ENCODE measurements around the gene CFAP97D2. TPM values are rescaled to one million over a fixed set of nuclear protein-coding genes. Genes with fewer than 3 reads are reported as not detected.
"Not testable (repeated sequence)": the region's sequence is repeated elsewhere in the genome, so short reads cannot be mapped to it uniquely, and the experiment has no call there.

Gene CFAP97D2
- total RNA-seq, 4 donors from 2014 or later, result not detected

GRCh38 chr13:114154476-114154875 is 24.6 kb upstream of the CFAP97D2 start:
- no peak for DNase-seq (ENCODE audit: low spot score)
- TF ChIP-seq, protein P1, sequence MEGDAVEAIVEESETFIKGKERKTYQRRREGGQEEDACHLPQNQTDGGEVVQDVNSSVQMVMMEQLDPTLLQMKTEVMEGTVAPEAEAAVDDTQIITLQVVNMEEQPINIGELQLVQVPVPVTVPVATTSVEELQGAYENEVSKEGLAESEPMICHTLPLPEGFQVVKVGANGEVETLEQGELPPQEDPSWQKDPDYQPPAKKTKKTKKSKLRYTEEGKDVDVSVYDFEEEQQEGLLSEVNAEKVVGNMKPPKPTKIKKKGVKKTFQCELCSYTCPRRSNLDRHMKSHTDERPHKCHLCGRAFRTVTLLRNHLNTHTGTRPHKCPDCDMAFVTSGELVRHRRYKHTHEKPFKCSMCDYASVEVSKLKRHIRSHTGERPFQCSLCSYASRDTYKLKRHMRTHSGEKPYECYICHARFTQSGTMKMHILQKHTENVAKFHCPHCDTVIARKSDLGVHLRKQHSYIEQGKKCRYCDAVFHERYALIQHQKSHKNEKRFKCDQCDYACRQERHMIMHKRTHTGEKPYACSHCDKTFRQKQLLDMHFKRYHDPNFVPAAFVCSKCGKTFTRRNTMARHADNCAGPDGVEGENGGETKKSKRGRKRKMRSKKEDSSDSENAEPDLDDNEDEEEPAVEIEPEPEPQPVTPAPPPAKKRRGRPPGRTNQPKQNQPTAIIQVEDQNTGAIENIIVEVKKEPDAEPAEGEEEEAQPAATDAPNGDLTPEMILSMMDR (IDR thresholded peaks at IDR 0.05), result no peak
- ATAC-seq (ENCODE audit: low FRiP score), result no peak

DNA sequence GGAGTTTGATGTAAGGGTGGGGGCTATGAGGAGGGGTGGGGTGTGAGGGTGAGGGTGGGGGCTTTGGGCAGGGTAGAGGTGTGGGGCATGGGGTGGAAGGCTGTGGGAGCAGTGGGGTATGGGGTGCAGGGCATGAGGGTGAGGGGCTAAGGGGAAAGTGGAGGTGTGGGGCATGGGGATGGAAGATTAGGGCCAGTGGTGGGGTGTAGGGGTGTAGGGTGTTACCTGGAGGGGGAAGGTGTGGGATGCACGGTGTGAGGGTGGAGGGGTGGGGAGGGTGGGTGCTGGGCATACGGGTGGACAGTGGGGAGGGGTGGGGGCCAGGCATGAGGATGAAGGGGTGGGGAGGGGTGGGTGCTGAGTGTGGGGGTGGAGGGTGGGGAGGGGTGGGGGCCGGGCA is 23.7 kb upstream of the CFAP97D2 start:
- TF ChIP-seq, protein P1 (IDR thresholded peaks at IDR 0.05), result no peak
- DNase-seq (ENCODE audit: low spot score) (no peak), ATAC-seq (ENCODE audit: low FRiP score) (no peak)

DNA sequence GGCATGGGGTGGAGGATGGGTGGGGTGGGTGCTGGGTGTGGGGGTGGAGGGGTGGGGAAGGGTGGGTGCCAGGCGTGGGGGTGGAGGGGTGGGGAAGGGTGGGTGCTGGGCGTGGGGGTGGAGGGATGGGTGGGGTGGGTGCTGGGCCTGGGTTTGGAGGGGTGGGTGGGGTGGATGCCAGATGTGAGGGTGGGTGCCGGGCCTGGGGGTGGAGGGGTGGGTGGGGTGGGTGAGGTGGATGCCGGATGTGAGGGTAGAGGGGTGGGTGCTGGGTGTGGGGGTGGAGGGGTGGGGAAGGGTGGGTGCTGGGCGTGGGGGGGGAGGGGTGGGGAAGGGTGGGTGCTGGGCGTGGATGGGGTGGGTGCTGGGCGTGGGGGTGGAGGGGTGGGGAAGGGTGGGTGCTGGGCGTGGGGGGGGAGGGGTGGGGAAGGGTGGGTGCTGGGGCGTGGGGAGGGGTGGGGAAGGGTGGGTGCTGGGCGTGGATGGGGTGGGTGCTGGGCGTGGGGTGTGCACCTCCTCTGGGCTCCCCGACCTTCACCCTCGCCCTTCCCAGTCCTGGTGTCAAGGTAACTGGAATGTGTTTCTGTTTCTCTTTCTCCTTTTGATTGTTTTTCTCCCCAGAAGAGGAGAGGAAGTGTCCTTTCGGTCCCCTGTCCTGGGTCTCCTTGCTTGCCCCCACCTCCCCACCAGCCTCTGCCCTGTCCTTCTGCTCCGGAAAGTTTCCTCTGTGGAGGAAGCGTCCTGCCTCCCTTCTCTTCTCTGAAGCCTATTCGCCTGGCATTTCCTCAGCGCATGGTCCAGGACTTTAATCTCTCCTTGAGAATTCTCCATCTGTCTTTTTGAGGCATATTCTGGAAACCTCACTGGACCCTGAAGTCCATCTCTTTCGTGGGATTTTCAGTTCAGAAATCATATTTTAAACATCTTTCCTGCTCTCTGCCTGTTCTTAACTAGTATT is 22.9 kb upstream of the CFAP97D2 start:
- TF ChIP-seq, protein P1 (IDR thresholded peaks at IDR 0.05), result no peak
- ATAC-seq (ENCODE audit: low FRiP score) (no peak), DNase-seq (ENCODE audit: low spot score) (no peak)

GRCh38 chr13:114157869-114158495 is 21.1 kb upstream of the CFAP97D2 start:
- TF ChIP-seq, protein P1 (IDR thresholded peaks at IDR 0.05), result no peak

GRCh38 chr13:114158869-114159666 is 20.0 kb upstream of the CFAP97D2 start:
- not testable (repeated sequence) for ATAC-seq (ENCODE audit: low FRiP score); DNase-seq (ENCODE audit: low spot score)

More at GRCh38 chr13:114157869-114158495, 21.1 kb upstream of the CFAP97D2 start:
- no peak for ATAC-seq (ENCODE audit: low FRiP score)
- DNase-seq (ENCODE audit: low spot score), result no peak

DNA sequence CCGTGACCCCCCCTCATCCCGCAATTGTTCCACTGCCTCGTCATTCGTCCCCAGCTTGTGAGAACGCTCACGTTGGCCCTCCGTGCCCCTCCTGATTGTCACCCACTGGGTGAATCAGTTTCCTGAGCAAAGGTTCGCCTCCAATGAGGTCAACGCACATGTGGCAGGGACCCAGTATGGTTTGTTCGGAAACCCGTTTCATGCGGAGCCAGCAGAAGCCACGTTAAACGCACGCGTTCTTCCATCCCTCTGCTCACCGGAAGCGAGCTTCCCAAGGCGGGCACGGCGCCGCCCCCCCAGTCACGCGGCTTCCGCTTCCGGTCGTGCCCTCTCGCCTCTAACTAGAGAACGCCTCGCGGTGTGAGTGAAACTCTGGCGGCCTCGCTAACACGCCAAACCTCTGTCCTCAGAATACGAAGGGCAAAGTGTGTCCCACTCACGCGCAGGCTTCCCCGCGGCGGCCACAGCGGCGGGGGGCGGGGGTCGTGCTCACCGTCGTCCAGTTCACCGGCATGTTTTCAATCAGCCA is 18.0 kb upstream of the CFAP97D2 start:
- no peak for ATAC-seq (ENCODE audit: low FRiP score)
- DNase-seq (ENCODE audit: low spot score), result no peak
- TF ChIP-seq, protein P1 (IDR thresholded peaks at IDR 0.05), result no peak
